Astrocyte (in vitro differentiated cells and primary cell): ENCODE data around the gene NLN. TPM values are rescaled to one million over a fixed set of nuclear protein-coding genes. Genes with fewer than 3 reads are reported as not detected.

ENCODE experiments used
- DNase-seq: peaks from one replicate; pipeline ENCODE4 v3.0.0-alpha.2; 2010; ENCODE audit warnings: low read depth
- FAIRE-seq: peaks from 2 replicates; lab custom pipeline; 2011; peaks lifted over from hg19 to GRCh38; lab: Jason Lieb, UNC
- H2AFZ ChIP-seq: 2 replicates; pipeline ENCODE4 v1.6.0; 2012; ENCODE audit warnings: low read depth, low read length, inconsistent platforms
- H3K27ac ChIP-seq: 2 replicates; pipeline ENCODE4 v1.5.1; 2011; ENCODE audit warnings: low read depth, low read length, inconsistent platforms
- H3K27me3 ChIP-seq: 2 replicates; pipeline ENCODE4 v1.6.0; 2011; ENCODE audit warnings: low read length, inconsistent platforms; ENCODE audit not compliant: insufficient read depth
- H3K36me3 ChIP-seq: 2 replicates; pipeline ENCODE4 v1.5.1; 2011; ENCODE audit warnings: low read length, inconsistent platforms; ENCODE audit not compliant: insufficient read depth
- H3K4me1 ChIP-seq: 2 replicates; pipeline ENCODE4 v1.5.1; 2011; ENCODE audit warnings: low read length, inconsistent platforms; ENCODE audit not compliant: insufficient read depth
- H3K4me2 ChIP-seq: 2 replicates; pipeline ENCODE4 v1.6.0; 2012; ENCODE audit warnings: low read length, inconsistent platforms
- H3K4me3 ChIP-seq: 2 replicates; pipeline ENCODE4 v1.5.1; 2011; ENCODE audit warnings: low read depth, mild to moderate bottlenecking, low read length, inconsistent platforms; ENCODE audit not compliant: insufficient read depth
- H3K79me2 ChIP-seq: 2 replicates; pipeline ENCODE4 v1.6.0; 2012; ENCODE audit warnings: mild to moderate bottlenecking, low read length, inconsistent platforms; ENCODE audit not compliant: insufficient read depth
- H3K9ac ChIP-seq: 2 replicates; pipeline ENCODE4 v1.6.0; 2012; ENCODE audit warnings: mild to moderate bottlenecking, low read length, inconsistent platforms
- H3K9me3 ChIP-seq: 2 replicates; pipeline ENCODE4 v1.5.1; 2012; ENCODE audit warnings: low read depth, mild to moderate bottlenecking, low read length, inconsistent platforms; ENCODE audit not compliant: insufficient read depth
- H4K20me1 ChIP-seq: 2 replicates; pipeline ENCODE4 v1.6.0; 2012; ENCODE audit warnings: low read length, inconsistent platforms; ENCODE audit not compliant: insufficient read depth
- H3K27ac Mint-ChIP-seq: one replicate; pipeline ENCODE4 v1.8.0; 2021; ENCODE audit warnings: mild to moderate bottlenecking, mixed read lengths; ENCODE audit not compliant: unreplicated experiment
- H3K27me3 Mint-ChIP-seq: one replicate; pipeline ENCODE4 v1.8.0; 2021; ENCODE audit warnings: low read depth, mixed read lengths; ENCODE audit not compliant: unreplicated experiment
- H3K36me3 Mint-ChIP-seq: one replicate; pipeline ENCODE4 v1.8.0; 2021; ENCODE audit warnings: low read depth, mixed read lengths; ENCODE audit not compliant: unreplicated experiment
- H3K4me1 Mint-ChIP-seq: one replicate; pipeline ENCODE4 v1.8.0; 2021; ENCODE audit warnings: low read depth, mixed read lengths; ENCODE audit not compliant: unreplicated experiment
- H3K4me3 Mint-ChIP-seq: one replicate; pipeline ENCODE4 v1.8.0; 2021; ENCODE audit warnings: mild to moderate bottlenecking, moderate library complexity, mixed read lengths; ENCODE audit not compliant: unreplicated experiment
- H3K9me3 Mint-ChIP-seq: one replicate; pipeline ENCODE4 v1.8.0; 2021; ENCODE audit warnings: mild to moderate bottlenecking, mixed read lengths; ENCODE audit not compliant: unreplicated experiment
- EZH2 ChIP-seq: IDR thresholded peaks from 2 replicates; pipeline ENCODE4 v1.6.1; 2012; ENCODE audit warnings: mild to moderate bottlenecking, low read length, inconsistent platforms; ENCODE audit not compliant: insufficient read depth
- total RNA-seq: library from RNA; stranded (reverse); gene quantifications from 2 replicates; pipeline ENCODE4 v1.2.1, GENCODE V29; 2021
- TF ChIP-seq, protein P1 (sequence below): IDR thresholded peaks from 2 replicates; pipeline ENCODE4 v1.5.1; 2011; ENCODE audit warnings: low read depth, mild to moderate bottlenecking, inconsistent platforms, low read length, moderate library complexity; ENCODE audit not compliant: insufficient read depth

Gene NLN
- total RNA-seq, 1 donor from 2014 or later: 65.2 TPM

DNA sequence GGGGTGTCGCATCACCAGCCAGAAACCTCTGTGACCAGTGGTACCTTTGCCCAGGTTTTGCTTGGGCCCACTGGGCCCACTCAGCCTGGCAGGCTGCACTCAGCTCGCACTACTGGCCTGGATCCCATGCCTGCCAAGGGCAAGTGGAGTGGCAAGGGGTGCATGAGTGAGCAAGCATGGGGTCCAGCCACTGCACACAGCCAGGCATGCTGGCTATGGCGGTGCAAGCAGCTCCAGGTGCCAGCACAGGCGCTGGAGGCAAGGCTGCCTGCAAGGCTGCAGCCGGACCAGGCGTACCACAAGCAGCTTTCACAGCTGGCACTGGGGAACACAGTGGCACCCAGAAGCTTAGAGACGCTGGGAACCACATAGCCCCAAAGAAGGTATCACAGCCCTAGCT is 80.1 kb downstream of the NLN start:
- H3K9ac ChIP-seq: peak overlapping the region; percentile 28
- H3K36me3 Mint-ChIP-seq: peaks cover 24% of the 10 kb centered on the region

DNA sequence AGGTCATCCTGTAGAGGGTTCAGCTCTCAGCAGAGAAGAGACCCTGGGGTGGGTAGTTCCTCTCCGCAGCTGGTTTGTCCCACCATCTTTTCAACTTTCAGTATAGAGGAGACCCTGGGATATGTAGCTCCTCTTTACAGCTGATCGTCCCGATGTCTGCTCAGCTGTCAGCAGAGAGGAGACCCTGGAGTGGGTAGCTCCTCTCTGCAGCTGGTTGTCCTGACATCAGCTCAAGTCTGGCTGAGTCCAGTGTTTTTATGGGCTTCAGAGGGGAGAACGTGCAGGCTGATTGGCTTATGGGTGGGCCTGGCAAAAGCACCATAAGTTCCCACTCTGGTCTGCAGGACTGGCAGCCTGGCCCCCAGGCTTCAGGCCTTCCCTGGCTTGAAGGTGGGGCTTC is 80.8 kb downstream of the NLN start:
- H3K27me3 ChIP-seq: no peaks in the 10 kb centered on the region
- H3K9ac ChIP-seq: no peak overlapping the region
- H3K36me3 Mint-ChIP-seq: peaks cover 25% of the 10 kb centered on the region
- no peaks in the 10 kb centered on the region for H3K36me3 ChIP-seq
- no peak for TF ChIP-seq EZH2
- TF ChIP-seq, protein P1, sequence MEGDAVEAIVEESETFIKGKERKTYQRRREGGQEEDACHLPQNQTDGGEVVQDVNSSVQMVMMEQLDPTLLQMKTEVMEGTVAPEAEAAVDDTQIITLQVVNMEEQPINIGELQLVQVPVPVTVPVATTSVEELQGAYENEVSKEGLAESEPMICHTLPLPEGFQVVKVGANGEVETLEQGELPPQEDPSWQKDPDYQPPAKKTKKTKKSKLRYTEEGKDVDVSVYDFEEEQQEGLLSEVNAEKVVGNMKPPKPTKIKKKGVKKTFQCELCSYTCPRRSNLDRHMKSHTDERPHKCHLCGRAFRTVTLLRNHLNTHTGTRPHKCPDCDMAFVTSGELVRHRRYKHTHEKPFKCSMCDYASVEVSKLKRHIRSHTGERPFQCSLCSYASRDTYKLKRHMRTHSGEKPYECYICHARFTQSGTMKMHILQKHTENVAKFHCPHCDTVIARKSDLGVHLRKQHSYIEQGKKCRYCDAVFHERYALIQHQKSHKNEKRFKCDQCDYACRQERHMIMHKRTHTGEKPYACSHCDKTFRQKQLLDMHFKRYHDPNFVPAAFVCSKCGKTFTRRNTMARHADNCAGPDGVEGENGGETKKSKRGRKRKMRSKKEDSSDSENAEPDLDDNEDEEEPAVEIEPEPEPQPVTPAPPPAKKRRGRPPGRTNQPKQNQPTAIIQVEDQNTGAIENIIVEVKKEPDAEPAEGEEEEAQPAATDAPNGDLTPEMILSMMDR: no peak
- no peak overlapping the region for H3K4me3 ChIP-seq
- no peak overlapping the region for H3K4me2 ChIP-seq
- no peaks in the 10 kb centered on the region for H3K79me2 ChIP-seq
- H3K27ac Mint-ChIP-seq: no peak overlapping the region
- no peak overlapping the region for H2AFZ ChIP-seq
- peaks cover 19% of the 10 kb centered on the region for H3K4me1 Mint-ChIP-seq
- H4K20me1 ChIP-seq: no peaks in the 10 kb centered on the region
- peaks cover 3% of the 10 kb centered on the region for H3K9me3 Mint-ChIP-seq
- DNase-seq: no peak
- H3K27me3 Mint-ChIP-seq: no peaks in the 10 kb centered on the region
- H3K4me3 Mint-ChIP-seq: no peak overlapping the region
- no peaks in the 10 kb centered on the region for H3K9me3 ChIP-seq
- FAIRE-seq: no peak
- no peak overlapping the region for H3K27ac ChIP-seq
- H3K4me1 ChIP-seq: peaks cover 24% of the 10 kb centered on the region

More for the DNA sequence above, 80.1 kb downstream of the NLN start:
- H3K27me3 ChIP-seq: no peaks in the 10 kb centered on the region
- H3K27me3 Mint-ChIP-seq: no peaks in the 10 kb centered on the region
- DNase-seq (no peak), FAIRE-seq (no peak)
- peaks cover 24% of the 10 kb centered on the region for H3K4me1 ChIP-seq
- TF ChIP-seq EZH2: no peak
- TF ChIP-seq, protein P1: no peak
- H3K9me3 ChIP-seq: no peaks in the 10 kb centered on the region
- H3K4me2 ChIP-seq: peak overlapping the region; percentile 44
- H3K4me3 Mint-ChIP-seq: no peak overlapping the region
- H3K4me3 ChIP-seq: no peak overlapping the region
- peaks cover 3% of the 10 kb centered on the region for H3K9me3 Mint-ChIP-seq
- H3K27ac ChIP-seq: peak overlapping the region; percentile 54
- no peak overlapping the region for H2AFZ ChIP-seq
- H4K20me1 ChIP-seq: no peaks in the 10 kb centered on the region
- H3K4me1 Mint-ChIP-seq: peaks cover 19% of the 10 kb centered on the region
- H3K27ac Mint-ChIP-seq: peak overlapping the region; percentile 34
- H3K36me3 ChIP-seq: peaks cover 3% of the 10 kb centered on the region
- H3K79me2 ChIP-seq: no peaks in the 10 kb centered on the region

DNA sequence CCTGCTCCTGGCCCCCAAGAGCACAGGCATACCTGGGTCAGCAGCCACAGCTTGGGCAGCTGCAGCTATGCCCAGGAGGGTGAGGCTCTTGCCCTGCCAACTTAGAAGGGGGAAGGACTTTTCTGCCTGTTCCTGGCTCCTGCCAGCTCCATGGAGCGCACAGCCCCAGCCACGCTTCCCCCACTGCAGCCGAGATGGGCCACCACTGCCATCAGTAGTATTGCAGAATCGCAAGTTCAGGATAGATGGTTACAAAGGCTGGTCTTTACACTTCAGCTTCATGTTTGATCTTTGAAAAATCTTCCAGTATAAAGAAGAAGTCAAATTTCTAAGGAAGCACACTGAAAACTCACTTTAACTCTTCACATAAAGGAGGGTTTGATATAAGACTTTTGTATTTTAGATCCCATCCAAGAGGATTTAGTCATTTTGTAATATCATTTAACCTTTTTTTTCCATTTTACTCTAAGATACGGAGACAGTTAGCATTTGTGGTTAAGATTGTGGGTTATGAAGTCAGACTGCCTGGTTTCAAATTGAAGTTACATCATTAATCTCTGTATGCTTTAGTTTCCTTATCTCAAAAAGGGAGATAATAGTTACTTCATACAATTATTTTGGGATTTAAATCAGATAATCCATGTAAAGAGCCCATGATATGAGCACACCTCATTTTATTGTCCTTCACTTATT is 81.8 kb downstream of the NLN start:
- Histone ChIP-seq H3K79me2 (no peaks in the 10 kb centered on the region), H3K4me1 (peaks cover 34% of the 10 kb centered on the region), H2AFZ (no peak overlapping the region), H3K4me2 (no peak overlapping the region), H3K9ac (no peak overlapping the region), H3K9me3 (no peaks in the 10 kb centered on the region), H3K27me3 (no peaks in the 10 kb centered on the region), H3K36me3 (no peaks in the 10 kb centered on the region), H3K4me3 (no peak overlapping the region), H3K27ac (no peak overlapping the region), H4K20me1 (no peaks in the 10 kb centered on the region)
- Mint-ChIP-seq H3K36me3 (peaks cover 29% of the 10 kb centered on the region), H3K9me3 (peaks cover 3% of the 10 kb centered on the region), H3K27me3 (no peaks in the 10 kb centered on the region), H3K27ac (no peak overlapping the region), H3K4me3 (peak overlapping the region; percentile 3), H3K4me1 (peaks cover 26% of the 10 kb centered on the region)
- DNase-seq (peak; percentile 80), FAIRE-seq (no peak)
- TF ChIP-seq, protein P1: no peak
- TF ChIP-seq EZH2: no peak
